ENCODE measurements around the gene HTT. TPM values are rescaled to one million over a fixed set of nuclear protein-coding genes. Genes with fewer than 3 reads are reported as not detected.

Gene HTT
- total RNA-seq, 3 donors from 2014 or later (not counting 1 experiment from before 2014, with no cell fraction given) = 132 to 175 (median 165) TPM

GRCh38 chr4:3124070-3124767 lies 49.7 kb downstream of the HTT start:
- Histone ChIP-seq H3K36me3 (ENCODE audit: control insufficient read depth, insufficient read depth, low read length) (peaks cover 59% of the 10 kb centered on the region), H3K4me1 (ENCODE audit: control insufficient read depth, insufficient read depth, low read length) (no peaks in the 10 kb centered on the region), H3K9me3 (ENCODE audit: control insufficient read depth, insufficient read depth, low read length) (no peaks in the 10 kb centered on the region), H3K4me3 (ENCODE audit: low read length) (no peak overlapping the region), H3K27me3 (ENCODE audit: control insufficient read depth, insufficient read depth, low read length) (no peaks in the 10 kb centered on the region), H3K27ac (ENCODE audit: low read length) (no peak overlapping the region)
- Mint-ChIP-seq H3K9me3 (no peaks in the 10 kb centered on the region), H3K4me3 (no peak overlapping the region), H3K27ac (no peak overlapping the region), H3K4me1 (peaks cover 0 to 11% of the 10 kb centered on the region in 2 donors), H3K36me3 (peaks cover 13% of the 10 kb centered on the region), H3K27me3 (ENCODE audit: low read depth in 2 of 2) (no peaks in the 10 kb centered on the region)
- DNase-seq = no peak
- 94% methylated on average over 7 of the region's 7 CpGs for WGBS (ENCODE audit: insufficient coverage)
- TF ChIP-seq, protein P1, sequence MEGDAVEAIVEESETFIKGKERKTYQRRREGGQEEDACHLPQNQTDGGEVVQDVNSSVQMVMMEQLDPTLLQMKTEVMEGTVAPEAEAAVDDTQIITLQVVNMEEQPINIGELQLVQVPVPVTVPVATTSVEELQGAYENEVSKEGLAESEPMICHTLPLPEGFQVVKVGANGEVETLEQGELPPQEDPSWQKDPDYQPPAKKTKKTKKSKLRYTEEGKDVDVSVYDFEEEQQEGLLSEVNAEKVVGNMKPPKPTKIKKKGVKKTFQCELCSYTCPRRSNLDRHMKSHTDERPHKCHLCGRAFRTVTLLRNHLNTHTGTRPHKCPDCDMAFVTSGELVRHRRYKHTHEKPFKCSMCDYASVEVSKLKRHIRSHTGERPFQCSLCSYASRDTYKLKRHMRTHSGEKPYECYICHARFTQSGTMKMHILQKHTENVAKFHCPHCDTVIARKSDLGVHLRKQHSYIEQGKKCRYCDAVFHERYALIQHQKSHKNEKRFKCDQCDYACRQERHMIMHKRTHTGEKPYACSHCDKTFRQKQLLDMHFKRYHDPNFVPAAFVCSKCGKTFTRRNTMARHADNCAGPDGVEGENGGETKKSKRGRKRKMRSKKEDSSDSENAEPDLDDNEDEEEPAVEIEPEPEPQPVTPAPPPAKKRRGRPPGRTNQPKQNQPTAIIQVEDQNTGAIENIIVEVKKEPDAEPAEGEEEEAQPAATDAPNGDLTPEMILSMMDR (IDR thresholded peaks at IDR 0.05) = no peak
- ATAC-seq = no peak
- intact Hi-C loops (cut with micrococcal nuclease) = no loop called here

- H3K27ac ChIP-seq (ENCODE audit: low read length) = no peak overlapping the region
- Mint-ChIP-seq H3K27ac (no peak overlapping the region), H3K27me3 (ENCODE audit: low read depth in 2 of 2) (no peaks in the 10 kb centered on the region), H3K4me3 (no peak overlapping the region), H3K9me3 (no peaks in the 10 kb centered on the region), H3K4me1 (peaks cover 0 to 8% of the 10 kb centered on the region in 2 donors), H3K36me3 (peaks cover 36% of the 10 kb centered on the region)
- TF ChIP-seq, protein P1 (IDR thresholded peaks at IDR 0.05) = no peak
- no peaks in the 10 kb centered on the region for H3K27me3 ChIP-seq (ENCODE audit: control insufficient read depth, insufficient read depth, low read length)
- no peaks in the 10 kb centered on the region for H3K4me1 ChIP-seq (ENCODE audit: control insufficient read depth, insufficient read depth, low read length)
- DNase-seq = no peak
- 98% methylated on average over 7 of the region's 7 CpGs for WGBS (ENCODE audit: insufficient coverage)
- no peak for ATAC-seq
- no peaks in the 10 kb centered on the region for H3K9me3 ChIP-seq (ENCODE audit: control insufficient read depth, insufficient read depth, low read length)
- no peak overlapping the region for H3K4me3 ChIP-seq (ENCODE audit: low read length)
- peaks cover 63% of the 10 kb centered on the region for H3K36me3 ChIP-seq (ENCODE audit: control insufficient read depth, insufficient read depth, low read length)
- intact Hi-C loops (cut with micrococcal nuclease) = no loop called here
Observed at GRCh38 chr4:3127112-3127511, 52.6 kb downstream of the HTT start.

- TF ChIP-seq, protein P1 (IDR thresholded peaks at IDR 0.05) = no peak
- H3K27ac Mint-ChIP-seq = no peak overlapping the region
- WGBS (ENCODE audit: insufficient coverage) = 100% methylated on average over 1 of the region's 2 CpGs
Observed at GRCh38 chr4:3128058-3128457, 53.6 kb downstream of the HTT start.

GRCh38 chr4:3128976-3129375 lies 54.5 kb downstream of the HTT start:
- intact Hi-C loops (cut with micrococcal nuclease) = no loop called here
- Histone ChIP-seq H3K4me1 (ENCODE audit: control insufficient read depth, insufficient read depth, low read length) (no peaks in the 10 kb centered on the region), H3K4me3 (ENCODE audit: low read length) (no peak overlapping the region), H3K27me3 (ENCODE audit: control insufficient read depth, insufficient read depth, low read length) (no peaks in the 10 kb centered on the region), H3K9me3 (ENCODE audit: control insufficient read depth, insufficient read depth, low read length) (no peaks in the 10 kb centered on the region), H3K27ac (ENCODE audit: low read length) (no peak overlapping the region), H3K36me3 (ENCODE audit: control insufficient read depth, insufficient read depth, low read length) (peaks cover 70% of the 10 kb centered on the region)
- H3K36me3 Mint-ChIP-seq = peaks cover 47% of the 10 kb centered on the region
- H3K9me3 Mint-ChIP-seq = no peaks in the 10 kb centered on the region
- peak overlapping the region in 1 of 2 donors; percentile 59 for H3K27ac Mint-ChIP-seq
- no peaks in the 10 kb centered on the region for H3K27me3 Mint-ChIP-seq (ENCODE audit: low read depth in 2 of 2)
- ATAC-seq (no peak), DNase-seq (no peak)
- TF ChIP-seq, protein P1 (IDR thresholded peaks at IDR 0.05) = no peak
- no peak overlapping the region for H3K4me3 Mint-ChIP-seq
- WGBS (ENCODE audit: insufficient coverage) = 93% methylated on average over 1 of the region's 1 CpG
- H3K4me1 Mint-ChIP-seq = peaks cover 0 to 5% of the 10 kb centered on the region in 2 donors

More at GRCh38 chr4:3128058-3128457, 53.6 kb downstream of the HTT start:
- Histone ChIP-seq H3K4me3 (ENCODE audit: low read length) (no peak overlapping the region), H3K36me3 (ENCODE audit: control insufficient read depth, insufficient read depth, low read length) (peaks cover 64% of the 10 kb centered on the region), H3K9me3 (ENCODE audit: control insufficient read depth, insufficient read depth, low read length) (no peaks in the 10 kb centered on the region), H3K27me3 (ENCODE audit: control insufficient read depth, insufficient read depth, low read length) (no peaks in the 10 kb centered on the region), H3K27ac (ENCODE audit: low read length) (no peak overlapping the region), H3K4me1 (ENCODE audit: control insufficient read depth, insufficient read depth, low read length) (no peaks in the 10 kb centered on the region)
- ATAC-seq = no peak
- no peak for DNase-seq
- Mint-ChIP-seq H3K9me3 (no peaks in the 10 kb centered on the region), H3K4me1 (peaks cover 0 to 5% of the 10 kb centered on the region in 2 donors), H3K36me3 (peaks cover 41% of the 10 kb centered on the region), H3K27me3 (ENCODE audit: low read depth in 2 of 2) (no peaks in the 10 kb centered on the region), H3K4me3 (no peak overlapping the region)
- intact Hi-C loops (cut with micrococcal nuclease) = no loop called here
